ENCODE measurements around the gene RAPGEF4.

The RAPGEF4 gene

GRCh38 chr2:172865422-172865821 lies 129.8 kb downstream of the RAPGEF4 start:
- DNase-seq, result no peak

- no peak for DNase-seq
Observed at GRCh38 chr2:172869861-172870260, 134.2 kb downstream of the RAPGEF4 start.

GRCh38 chr2:172870396-172870795 lies 134.8 kb downstream of the RAPGEF4 start:
- DNase-seq, result no peak

DNA sequence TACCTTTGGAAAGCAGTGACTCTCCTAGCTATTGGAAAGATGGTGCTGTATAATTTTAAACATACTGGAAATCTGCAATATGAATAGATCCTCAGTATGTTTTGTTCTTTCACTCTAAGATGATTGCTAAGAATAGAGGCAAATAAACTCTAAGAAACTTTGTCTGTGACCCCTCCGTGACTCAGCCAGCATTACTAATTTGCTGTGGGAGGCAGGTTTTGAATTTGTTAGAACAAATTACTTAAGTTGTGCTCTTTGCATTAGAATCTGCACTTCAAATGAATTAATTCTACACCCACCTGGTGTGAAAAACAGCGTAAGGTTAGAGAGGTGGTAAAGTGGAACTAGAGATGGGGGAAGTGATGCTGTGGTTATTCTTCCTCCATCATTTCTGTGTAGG lies 142.2 kb downstream of the RAPGEF4 start:
- no peak for DNase-seq

GRCh38 chr2:172878260-172878659 lies 142.6 kb downstream of the RAPGEF4 start:
- no peak for DNase-seq

DNA sequence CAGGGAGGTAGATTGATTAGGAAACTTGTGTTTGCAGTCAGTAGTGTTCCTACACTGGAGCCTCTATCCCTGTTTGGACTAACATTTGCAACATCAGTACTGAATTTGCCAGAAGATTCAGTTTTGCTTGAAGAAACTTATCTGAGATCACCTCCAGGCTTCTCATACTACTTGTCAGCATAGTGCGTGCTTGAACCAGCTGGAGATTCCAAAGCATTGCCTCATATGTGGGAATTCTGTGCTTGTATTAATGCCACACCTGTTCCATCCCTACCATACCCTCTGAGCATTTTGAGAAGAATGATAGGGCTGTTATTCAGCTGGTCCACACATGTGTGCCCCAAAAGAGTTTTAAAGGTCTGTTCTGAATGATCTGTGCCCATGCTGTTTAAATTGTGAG lies 148.7 kb downstream of the RAPGEF4 start:
- DNase-seq, result no peak

GRCh38 chr2:172885996-172886395 lies 150.4 kb downstream of the RAPGEF4 start:
- DNase-seq, result no peak

DNA sequence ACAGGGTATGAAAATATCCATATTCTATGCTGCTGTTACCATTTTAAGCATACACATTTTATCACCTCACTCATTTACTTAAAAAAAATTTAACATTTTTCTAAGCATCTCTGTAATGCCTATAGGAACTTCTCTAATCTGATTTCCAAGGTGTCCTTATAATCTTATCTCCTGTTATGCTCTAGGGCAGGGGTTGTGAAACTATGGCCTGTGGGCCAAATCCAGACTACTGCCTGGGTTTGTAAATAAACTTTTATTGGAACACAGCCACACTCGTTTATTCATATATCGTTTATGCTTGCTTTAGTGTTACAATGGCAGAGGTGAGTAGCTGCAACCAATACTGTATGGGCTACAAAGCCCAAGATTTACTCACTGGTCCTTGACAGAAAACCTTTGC lies 151.6 kb downstream of the RAPGEF4 start:
- no peak for DNase-seq

DNA sequence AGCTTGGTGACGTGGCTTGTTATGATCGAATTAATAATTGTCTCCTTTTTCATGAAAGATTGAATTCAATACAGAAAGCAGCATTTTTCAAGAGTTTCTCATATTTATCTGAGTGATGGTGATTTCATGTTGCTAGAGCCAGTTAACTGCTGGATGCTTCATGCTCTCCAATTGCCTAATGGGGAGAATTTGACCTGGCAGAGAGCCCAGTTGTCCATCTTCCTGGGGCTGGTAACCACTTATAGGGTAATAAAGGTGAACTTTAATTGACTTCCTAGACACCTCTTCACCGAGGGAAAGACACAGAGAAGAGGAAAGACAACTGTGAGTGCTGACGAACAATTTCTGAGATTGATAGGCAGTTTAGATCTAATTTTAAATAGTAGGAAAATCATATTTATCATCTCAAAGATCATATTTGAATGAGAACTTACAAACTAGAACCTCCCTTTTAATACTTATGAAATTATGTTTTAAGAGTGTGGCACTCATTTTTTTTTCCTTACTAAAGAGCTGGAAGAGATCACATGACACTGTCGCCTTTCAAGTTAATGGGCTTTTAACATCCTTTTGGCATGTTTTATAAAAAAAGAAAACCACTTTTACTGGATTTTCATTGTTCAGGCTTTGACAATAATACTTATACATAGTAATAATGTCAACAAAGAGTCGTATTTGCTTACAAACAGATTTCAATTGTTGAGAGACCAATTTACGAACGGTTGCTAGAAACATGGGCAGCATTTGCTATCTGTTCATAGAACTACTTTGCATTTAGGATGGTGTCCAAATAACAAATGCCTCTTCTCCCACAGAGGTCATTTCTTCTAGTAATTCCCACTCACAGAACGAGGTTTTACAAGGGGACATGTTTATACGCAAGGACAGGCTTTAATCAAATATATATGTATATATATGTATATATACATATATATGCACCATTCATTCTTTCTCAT lies 153.3 kb downstream of the RAPGEF4 start:
- DNase-seq, result no peak

DNA sequence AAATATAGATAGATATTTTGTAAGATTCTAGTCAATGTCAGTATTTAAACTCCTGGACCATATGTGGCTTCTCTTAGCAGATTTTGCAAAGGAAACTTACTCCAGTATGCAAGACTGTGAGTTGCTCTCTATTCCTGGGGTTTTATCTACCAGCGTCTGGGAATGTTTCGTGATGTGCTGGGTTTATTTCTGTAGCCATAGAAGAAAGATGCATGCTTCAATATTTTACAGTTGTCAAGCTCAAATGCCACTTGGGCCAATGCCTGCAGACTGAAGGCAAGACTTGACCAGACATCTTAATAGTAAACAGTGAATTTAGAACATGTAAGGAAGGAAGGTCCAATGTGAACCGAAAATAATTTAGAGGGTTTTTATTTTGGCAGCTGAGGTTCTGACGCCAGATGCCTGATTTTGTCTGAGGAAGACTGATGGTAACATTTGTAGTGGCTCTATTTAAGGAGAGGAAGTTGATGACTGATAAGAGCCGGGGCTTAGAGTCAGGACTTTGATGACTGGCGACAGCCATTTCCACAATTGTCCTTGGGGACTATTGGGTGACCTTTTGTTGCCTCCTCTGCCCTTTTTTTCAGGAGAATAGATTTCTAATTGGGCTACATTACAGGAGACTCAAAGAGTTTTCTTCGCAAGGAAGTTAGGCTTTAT lies 154.3 kb downstream of the RAPGEF4 start:
- no peak for DNase-seq

GRCh38 chr2:172893111-172893510 lies 157.5 kb downstream of the RAPGEF4 start:
- no peak for DNase-seq

DNA sequence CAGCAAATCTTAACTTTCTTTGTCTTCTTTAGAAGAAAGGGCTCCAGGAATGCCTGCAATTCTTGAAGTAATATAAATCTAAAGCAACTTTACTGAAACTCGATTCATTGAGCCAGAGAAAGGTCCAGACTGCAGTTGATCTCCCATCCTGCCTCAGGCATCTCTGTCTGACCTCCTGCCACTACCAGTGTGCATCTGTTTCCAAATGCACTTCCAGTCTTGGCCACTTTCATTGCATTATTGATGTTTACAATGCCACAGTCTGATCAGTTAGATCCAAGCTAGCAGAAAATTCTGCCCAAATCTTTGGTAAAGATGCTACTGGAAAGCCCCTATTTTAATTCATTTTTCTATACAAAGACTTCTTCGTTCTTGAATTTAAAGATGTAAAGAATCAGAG lies 158.0 kb downstream of the RAPGEF4 start:
- DNase-seq, result no peak

- DNase-seq, result no peak
Observed at GRCh38 chr2:172894689-172895387, 159.2 kb downstream of the RAPGEF4 start.

DNA sequence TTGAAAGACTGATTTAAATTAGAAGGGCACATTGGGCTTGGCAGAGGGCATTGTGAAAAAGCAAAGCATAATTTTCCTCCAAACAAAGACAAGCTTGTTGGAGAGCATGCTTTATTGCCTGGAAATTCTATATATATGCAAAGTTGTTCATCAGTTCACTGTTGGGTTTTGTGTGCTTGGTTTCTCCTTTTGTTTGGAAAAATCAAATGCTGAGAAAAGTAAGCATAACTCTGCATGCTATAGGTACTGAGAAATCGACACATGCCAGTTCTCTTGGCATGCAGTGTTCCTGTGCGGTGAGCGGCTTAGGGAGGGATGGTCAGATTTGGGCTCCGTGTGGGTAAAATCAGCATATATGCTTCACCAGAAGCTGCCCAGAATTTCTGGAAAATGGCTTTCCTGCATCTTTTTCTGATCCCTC lies 161.0 kb downstream of the RAPGEF4 start:
- no peak for DNase-seq

DNA sequence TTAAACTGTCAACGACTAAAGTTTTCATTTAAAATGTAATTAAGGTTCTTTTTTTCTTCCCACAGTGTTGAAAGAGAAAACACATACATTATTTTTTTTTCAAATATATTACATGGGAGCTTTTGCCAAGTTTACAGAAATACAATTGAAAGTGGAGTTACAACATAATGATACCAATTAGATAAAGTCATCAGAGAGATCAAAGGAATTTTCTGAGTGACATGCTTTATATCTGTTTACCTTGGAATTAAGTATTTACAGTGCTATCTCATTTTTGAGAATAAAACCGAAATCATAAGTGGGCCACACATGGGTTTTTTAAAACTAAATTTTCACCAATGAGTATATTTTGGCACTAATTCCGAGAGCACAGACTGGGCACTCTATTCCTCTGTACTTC lies 165.2 kb downstream of the RAPGEF4 start:
- no peak for DNase-seq

DNA sequence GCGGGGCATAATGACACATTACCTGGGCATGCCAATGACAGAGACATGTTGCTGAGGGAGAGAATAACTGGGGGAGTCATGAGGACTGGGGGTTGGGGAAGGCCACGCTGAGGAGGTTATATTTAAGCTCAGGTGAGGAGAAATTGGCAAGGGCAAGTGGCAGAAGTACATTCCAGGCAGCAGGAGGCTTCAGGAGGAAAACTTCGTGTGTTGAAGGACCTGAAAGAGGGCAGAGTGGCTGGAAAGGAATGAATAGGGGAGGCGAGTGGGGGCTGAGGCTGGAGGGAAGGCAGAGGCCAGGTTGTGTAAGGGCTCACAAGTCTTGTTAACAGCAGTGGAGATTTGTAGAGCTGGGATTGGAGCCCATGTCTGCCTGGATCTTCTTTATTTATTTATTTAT lies 166.3 kb downstream of the RAPGEF4 start:
- no peak for DNase-seq

DNA sequence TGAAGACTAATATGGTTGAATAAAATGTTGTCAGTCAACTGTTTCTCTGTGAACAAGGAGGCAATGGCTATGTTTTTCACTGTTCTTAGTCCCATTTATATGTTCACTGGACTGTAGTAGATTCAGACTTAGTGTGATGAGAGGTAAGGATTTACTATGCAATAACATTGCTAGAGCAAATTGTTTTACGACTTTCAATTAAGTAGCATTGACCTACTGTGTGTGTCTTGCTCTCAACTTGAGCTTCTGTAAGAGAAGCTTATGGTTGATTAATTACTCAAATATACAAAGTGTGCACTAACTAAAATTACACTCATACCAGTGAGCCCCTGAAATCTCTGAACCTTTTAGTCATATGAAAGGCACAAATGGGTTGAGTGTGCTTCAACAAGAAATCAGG lies 168.6 kb downstream of the RAPGEF4 start:
- DNase-seq, result no peak

GRCh38 chr2:172905937-172906811 lies 170.5 kb downstream of the RAPGEF4 start:
- DNase-seq, result no peak

DNA sequence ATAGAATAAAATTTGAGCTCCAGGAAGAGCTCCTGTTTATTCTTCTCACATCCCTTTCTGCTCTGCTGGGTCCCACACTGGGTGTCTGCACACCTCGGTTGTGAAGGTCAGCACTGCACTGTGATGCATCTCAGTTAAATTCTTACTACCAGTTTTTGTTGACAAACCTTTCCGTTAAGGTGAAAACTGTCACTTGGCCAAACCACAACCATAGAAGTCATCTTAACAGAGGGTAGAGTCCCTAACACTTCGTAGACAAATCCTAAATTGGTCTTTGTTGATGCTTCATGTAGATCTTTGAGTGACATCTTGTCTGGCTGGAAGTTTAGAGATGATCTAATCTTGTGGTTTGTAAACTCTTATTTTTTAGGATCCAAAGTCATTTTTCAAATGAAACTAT lies 172.6 kb downstream of the RAPGEF4 start:
- no peak for DNase-seq

- no peak for DNase-seq
Observed at GRCh38 chr2:172909454-172909853, 173.8 kb downstream of the RAPGEF4 start.

DNA sequence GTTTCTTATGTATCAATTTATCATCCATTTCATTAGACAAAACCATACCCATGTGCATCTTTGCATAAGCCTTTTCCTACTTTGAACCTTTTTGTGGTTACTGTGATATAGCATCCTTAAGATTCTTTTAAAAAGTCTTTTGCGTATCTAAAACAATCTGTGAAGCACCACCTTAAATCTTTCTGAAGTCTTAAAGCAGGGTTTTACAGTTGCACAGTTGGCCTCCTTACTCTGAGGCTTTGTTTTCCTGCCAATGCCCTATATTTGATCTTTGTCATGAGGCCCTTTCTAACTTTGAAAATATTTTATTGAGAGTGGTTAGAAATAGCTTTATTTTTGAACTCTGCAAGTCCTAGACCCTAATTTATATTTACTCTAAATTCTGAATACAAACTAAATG lies 176.6 kb downstream of the RAPGEF4 start:
- no peak for DNase-seq

- DNase-seq, result no peak
Observed at GRCh38 chr2:172914341-172915008, 178.8 kb downstream of the RAPGEF4 start.

Measured in CD4-positive, alpha-beta T cell treated with Interleukin-4 for 1 hour (primary cell).